ENCODE results near the gene PGF.
A peak's percentile ranks its signal among the peaks of the same experiment; 100 is the strongest.

PGF gene

GRCh38 chr14:74908861-74909341 is 46.5 kb downstream of the PGF start:
- no peak for FAIRE-seq
- DNase-seq (ENCODE audit: extremely low spot score, insufficient read length, low read depth): no peak

- DNase-seq (ENCODE audit: extremely low spot score, insufficient read length, low read depth) (no peak), FAIRE-seq (no peak)
Measured at GRCh38 chr14:74907744-74908143, 47.7 kb downstream of the PGF start.

- FAIRE-seq (no peak), DNase-seq (ENCODE audit: extremely low spot score, insufficient read length, low read depth) (no peak)
Measured at GRCh38 chr14:74906925-74907521, 48.4 kb downstream of the PGF start.

- peak; percentile 81 for FAIRE-seq
- DNase-seq (ENCODE audit: extremely low spot score, insufficient read length, low read depth): peak; percentile 67
Measured at GRCh38 chr14:74905595-74906142, 49.7 kb downstream of the PGF start.

GRCh38 chr14:74904635-74905503 is 50.5 kb downstream of the PGF start:
- no peak for FAIRE-seq
- no peak for DNase-seq (ENCODE audit: extremely low spot score, insufficient read length, low read depth)

GRCh38 chr14:74902941-74903705 is 52.3 kb downstream of the PGF start:
- no peak for DNase-seq (ENCODE audit: extremely low spot score, insufficient read length, low read depth)
- FAIRE-seq: no peak

GRCh38 chr14:74898694-74899093 is 56.7 kb downstream of the PGF start:
- no peak for FAIRE-seq
- no peak for DNase-seq (ENCODE audit: extremely low spot score, insufficient read length, low read depth)

- FAIRE-seq (no peak), DNase-seq (ENCODE audit: extremely low spot score, insufficient read length, low read depth) (no peak)
Measured at GRCh38 chr14:74898083-74898482, 57.3 kb downstream of the PGF start.

GRCh38 chr14:74897642-74898041 is 57.8 kb downstream of the PGF start:
- DNase-seq (ENCODE audit: extremely low spot score, insufficient read length, low read depth) (no peak), FAIRE-seq (no peak)

GRCh38 chr14:74896400-74896799 is 59.0 kb downstream of the PGF start:
- no peak for DNase-seq (ENCODE audit: extremely low spot score, insufficient read length, low read depth)
- no peak for FAIRE-seq

GRCh38 chr14:74893614-74894091 is 61.7 kb downstream of the PGF start:
- no peak for DNase-seq (ENCODE audit: extremely low spot score, insufficient read length, low read depth)
- peak; percentile 70 for FAIRE-seq

GRCh38 chr14:74892745-74893144 is 62.7 kb downstream of the PGF start:
- DNase-seq (ENCODE audit: extremely low spot score, insufficient read length, low read depth) (no peak), FAIRE-seq (no peak)

GRCh38 chr14:74891870-74892269 is 63.5 kb downstream of the PGF start:
- DNase-seq (ENCODE audit: extremely low spot score, insufficient read length, low read depth) (no peak), FAIRE-seq (no peak)

All from GM18507 (cell line).